Cardiac atrium fibroblast (primary cell): ENCODE data around the gene PTCHD1. TPM values are rescaled to one million over a fixed set of nuclear protein-coding genes. Genes with fewer than 3 reads are reported as not detected.

Source experiments
- total RNA-seq: library from RNA; depleted of rRNA; stranded (reverse); fragments of >200 nt; gene quantifications from 2 replicates; pipeline ENCODE4 v1.2.3, GENCODE V29; 2015

PTCHD1 gene
- under 0.01 TPM in 1 of 2 replicates, not detected in the other for total RNA-seq

DNA sequence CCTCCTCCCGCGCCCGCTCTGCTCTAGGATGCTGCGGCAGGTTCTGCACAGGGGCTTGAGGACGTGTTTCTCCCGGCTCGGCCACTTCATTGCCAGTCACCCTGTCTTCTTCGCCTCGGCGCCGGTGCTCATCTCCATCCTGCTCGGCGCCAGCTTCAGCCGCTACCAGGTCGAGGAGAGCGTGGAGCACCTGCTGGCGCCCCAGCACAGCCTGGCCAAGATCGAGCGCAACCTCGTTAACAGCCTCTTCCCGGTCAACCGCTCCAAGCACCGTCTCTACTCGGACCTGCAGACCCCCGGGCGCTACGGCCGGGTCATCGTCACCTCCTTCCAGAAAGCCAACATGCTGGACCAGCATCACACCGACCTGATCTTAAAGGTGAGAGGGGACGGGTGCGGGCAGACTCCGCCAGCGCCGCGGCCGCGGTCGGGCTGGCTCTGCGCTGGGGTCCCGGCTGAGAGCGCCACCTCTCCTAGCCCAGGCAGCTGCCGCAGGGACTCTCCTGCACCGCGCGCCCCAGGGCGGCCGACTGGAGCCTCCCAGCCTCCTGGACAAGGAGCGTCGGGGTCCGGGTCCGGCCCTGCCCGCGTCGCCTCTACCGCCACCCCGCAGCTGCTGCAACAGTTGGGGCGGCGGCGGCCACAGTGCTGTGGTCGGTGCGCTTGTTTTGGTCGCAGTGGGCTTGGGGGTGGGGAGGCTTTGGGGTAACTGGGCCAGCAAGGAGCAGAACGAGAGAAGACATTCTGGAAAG lies at the start of gene PTCHD1:
TSS of gene PTCHD1 (plus strand) at position 2 of the 752 bp plus-strand sequence. CDS start at position 29, 27 bp downstream.

